Limb (tissue), 2 donors: ENCODE measurements around the gene SLC8A3.
"Not testable (repeated sequence)": the region's sequence is repeated elsewhere in the genome, so short reads cannot be mapped to it uniquely, and the experiment has no call there.

Experiments used
- DNase-seq, 2 donors: peaks; one replicate each; pipeline ENCODE4 v3.0.0-alpha.2; 2016; ENCODE audit errors: extremely low spot score in 2 of 2

The SLC8A3 gene

DNA sequence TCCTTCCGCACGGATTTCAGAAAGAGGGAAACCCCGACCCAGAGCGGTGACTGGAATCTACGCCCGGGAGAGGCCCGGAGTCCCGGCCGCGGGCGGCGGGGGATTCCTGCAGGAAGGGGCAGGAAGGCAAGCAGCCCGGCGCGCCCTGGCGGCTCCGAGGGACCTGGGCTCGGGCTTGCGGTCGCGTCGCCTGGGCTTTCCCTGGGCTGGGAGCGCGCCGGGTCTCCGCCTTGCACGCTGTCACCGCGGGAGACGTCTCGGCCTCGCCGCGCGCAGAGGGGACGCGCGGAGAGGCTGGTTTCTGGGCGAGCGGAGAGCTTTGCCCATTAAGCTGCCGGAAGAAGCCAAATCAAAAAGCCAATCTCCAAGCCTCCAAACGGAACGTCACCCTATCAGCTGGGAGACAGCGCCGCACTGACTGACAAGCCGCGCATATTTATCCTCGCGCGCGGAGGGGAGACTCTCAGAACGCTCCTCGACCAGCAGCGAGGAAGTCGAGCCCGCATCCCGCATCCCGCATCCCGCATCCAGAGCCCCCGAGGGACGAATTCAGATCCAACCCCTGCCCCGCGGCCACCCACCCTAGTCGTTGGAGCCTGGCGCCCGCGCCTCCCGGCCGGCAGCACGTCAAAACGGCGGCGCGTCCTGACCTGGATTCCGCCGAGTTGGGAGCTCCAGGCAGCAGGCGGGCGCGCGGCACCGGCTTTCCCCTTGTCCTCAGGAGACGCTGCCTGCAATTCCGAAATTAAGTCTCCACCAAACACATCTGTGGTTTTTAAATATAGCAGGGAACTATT lies at the start of gene SLC8A3:
Gene SLC8A3 (minus strand): TSS at position 293 of the 797 bp plus-strand sequence. CDS start 20,529 bp downstream, outside the sequence.
- DNase-seq, result peak in 1 of 2 donors; percentile 73

GRCh38 chr14:70237710-70238109 lies 49.0 kb upstream of the SLC8A3 start:
- no peak for DNase-seq

- peak in 1 of 2 donors; percentile 27 for DNase-seq
Observed at GRCh38 chr14:70234066-70234950, 45.6 kb upstream of the SLC8A3 start.

DNA sequence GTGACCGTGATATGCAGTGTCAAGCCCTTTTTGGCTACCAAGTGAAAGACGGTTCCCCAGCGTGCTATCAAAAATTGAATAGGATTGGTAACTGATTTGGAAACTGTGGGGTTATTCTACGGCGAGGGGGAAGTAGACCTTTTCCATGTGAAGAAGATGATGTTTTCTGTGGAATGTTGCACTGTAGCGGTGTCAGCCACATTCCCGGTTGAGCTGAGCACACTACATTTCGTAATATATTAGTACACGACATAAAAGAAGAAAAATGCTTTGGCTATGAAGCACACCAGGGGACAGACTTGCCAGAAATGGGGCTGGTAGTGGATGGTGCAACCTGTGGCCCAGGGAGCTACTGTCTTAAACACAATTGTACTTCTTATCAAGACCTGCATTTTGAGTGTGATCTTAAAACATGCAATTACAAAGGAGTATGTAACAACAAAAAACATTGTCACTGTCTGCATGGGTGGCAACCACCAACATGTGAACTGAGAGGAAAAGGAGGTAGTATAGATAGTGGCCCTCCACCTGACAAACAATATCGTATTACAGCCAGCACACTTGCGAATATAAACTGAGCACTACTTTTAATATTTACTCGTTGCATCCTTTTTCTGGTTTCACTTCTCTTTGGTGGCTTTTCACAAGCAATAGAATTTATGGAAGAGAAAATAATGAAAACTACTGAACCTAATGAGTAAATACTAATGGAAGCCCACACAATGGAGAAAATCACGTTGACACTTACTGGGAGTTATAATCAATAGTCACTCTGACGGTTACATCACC lies 43.2 kb upstream of the SLC8A3 start:
- not testable (repeated sequence) for DNase-seq

DNA sequence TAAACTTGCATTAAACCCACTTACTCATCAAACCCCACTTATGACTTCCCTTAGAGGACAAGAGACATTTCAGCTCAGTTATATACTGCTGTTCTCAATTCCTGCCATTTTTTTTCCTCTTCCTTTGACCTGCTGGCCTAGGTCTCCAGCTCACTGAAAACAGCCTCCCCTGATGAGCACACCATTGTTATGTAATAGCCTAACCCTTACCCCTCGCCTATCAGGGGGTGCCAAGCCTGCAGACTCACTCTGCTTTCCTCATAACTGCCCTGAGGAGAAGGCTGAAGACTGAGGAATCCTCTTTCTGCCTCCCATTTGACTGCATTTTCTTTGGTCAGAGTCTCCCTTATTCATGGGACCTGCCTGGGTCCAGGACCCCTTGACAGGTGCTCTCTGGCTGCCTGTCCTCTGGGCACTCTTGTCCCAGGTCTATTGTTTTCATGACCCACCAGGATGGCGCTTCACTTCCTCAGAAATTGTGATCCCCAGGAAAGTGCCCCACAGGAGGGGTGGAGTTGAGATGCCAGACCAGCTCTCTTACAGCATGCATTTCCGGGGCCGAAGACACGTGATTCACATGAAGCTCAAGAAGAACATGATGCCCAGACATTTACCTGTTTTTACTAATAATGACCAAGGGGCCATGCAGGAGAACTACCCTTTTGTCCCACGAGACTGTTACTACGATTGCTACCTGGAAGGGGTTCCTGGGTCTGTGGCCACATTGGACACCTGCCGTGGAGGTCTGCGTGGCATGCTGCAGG lies 41.3 kb upstream of the SLC8A3 start:
- DNase-seq, result not testable (repeated sequence)

DNA sequence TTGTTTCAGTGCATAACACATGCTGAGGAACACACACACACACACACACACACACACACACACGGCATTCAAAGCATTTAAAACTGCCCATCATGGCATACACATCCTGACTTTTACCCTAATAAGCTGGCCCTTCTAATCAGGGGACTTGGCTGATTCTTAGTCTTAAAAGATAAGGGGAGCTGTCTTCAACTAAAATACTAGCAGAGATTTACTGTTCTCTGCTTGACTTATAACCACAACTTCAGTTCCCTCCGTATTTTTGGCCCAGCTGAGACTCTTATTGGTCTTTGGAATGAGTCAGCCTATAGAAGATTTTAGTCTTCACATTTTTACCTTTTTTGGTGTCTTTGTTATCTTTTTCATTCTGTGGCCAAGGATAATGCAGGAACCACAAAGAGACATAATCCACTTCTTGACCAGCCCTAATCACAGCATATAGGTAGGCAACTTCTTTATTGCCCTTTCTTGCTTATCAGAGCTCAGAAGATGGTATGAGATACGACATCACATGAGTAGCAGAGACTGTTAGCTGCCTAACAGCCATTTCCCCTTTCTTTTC lies 25.1 kb upstream of the SLC8A3 start:
- DNase-seq, result no peak

DNA sequence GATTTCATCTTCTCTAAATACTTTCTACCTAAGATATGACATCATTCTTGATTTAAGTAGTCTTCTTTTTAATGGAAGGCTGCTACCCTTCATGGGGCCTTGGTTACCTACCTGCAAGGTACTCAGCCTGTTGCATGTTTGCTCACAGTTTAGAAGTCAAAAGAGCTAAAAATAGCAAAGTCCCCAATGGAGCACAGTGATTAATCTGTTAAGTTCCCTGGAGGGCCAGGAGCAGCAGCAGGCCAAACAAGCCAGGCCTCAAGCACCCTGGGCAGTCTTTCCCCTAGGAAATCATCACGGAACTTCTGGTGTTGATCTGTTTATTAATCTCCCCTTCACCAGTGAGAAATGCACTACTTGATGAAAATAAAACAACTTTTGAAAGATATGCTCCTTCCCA lies 24.0 kb upstream of the SLC8A3 start:
- DNase-seq, result no peak

GRCh38 chr14:70208380-70208779 lies 19.6 kb upstream of the SLC8A3 start:
- DNase-seq, result no peak

GRCh38 chr14:70203686-70204085 lies 14.9 kb upstream of the SLC8A3 start:
- DNase-seq, result no peak

DNA sequence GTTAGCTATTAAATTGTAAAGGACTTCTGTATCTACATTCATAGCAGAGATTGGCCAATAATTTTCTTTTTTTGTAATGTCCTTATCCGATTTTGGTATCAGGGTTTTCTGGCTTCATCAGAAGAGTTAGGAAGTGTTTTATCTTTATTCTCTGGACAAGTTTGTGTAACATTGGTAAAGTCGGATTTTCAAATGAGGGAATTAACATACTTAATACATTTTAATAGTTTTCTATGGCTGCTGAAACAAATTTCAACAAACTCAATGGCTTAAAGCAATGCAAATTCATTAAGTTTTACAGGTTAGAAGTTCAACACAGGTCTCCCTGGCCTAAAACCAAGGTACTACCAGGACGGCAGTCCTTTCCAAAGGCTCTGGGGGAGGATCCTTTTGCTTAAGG lies 13.2 kb upstream of the SLC8A3 start:
- DNase-seq, result no peak

- no peak for DNase-seq
Observed at GRCh38 chr14:70193396-70193795, 4.6 kb upstream of the SLC8A3 start.

DNA sequence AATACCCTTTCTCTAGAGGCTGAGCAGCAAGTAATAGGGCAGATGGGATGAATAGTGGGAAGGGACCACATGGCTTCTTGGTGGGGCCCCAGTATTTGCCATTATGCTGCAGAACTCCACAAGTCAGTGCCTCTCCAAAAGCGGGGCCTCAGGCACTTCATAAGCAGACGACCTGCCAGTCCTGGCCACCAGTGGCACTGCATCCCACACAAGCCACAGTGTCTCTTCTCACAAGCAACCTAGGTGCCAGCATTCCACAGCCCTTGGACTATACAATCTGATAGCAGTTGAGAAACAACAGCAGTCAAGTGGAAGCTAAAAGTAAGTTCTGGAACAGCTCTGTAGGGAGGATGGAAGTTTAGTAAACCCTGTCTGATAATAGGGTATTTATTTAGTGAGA lies 4.2 kb upstream of the SLC8A3 start:
- DNase-seq, result no peak

DNA sequence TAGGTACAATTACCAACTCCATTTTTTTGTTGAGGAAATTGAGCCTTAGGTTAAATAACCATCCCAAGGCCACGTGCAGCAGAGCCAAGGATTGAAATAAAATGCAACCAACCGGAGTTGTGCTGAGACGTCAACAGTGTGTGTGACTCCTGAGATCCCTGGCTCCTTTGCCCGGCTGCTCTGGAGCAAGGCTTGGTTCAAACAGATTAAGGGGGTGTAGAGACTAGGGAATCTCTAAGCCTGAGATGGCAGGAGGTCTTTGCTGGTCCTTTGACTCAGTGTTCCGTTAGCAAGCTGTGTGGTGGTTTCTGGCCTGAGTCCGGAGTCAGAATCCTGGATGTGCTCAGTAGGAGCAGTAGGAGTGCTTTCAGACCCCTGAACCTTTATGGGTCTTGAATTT lies 1.4 kb upstream of the SLC8A3 start:
- no peak for DNase-seq

GRCh38 chr14:70189456-70190077 lies 816 bp upstream of the SLC8A3 start:
- peak in 1 of 2 donors; percentile 28 for DNase-seq

- DNase-seq, result no peak
Observed at GRCh38 chr14:70188322-70188658, 461 bp downstream of the SLC8A3 start.

GRCh38 chr14:70186900-70187451 lies 1.8 kb downstream of the SLC8A3 start:
- peak; percentile 41 to 73 for DNase-seq

DNA sequence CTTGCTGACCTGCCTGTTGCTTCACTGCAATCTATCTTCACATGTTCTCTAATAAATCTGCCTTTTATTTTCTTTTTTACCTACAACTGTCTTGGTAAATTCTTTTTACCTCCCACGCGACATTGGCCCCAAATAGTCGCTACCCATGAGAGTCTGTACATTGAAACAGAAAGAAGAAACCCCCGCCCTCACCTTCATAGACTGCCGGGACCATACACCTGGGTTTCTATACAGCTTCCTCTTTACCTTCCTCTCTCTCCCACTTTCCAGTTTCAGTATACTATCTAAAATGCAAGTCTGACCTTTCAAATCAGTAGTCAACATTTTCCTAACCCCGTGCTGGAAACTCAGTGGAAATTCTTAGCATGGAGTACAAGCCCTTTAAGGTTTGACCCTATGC lies 4.8 kb downstream of the SLC8A3 start:
- DNase-seq, result no peak

DNA sequence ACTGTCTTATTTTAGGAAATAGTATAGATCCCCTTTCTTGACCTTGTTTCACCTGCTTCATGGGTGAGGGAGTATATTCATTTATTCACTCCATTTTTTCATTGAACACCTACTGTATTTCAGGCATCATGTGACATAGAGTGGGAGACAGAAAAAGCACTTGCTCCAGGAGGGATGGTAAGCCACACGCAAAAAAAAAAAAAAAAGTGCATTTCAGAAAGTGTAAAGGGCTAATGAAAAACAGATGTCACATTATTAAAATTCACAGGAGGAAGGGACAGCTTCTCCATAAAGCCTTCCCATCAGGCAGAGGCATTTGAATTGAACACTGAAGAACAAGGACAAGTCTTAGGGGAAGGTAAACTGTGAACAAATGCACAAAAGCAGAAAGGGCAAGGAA lies 7.5 kb downstream of the SLC8A3 start:
- no peak for DNase-seq

GRCh38 chr14:70180718-70181117 lies 8.0 kb downstream of the SLC8A3 start:
- DNase-seq, result no peak
